ENCODE measurements around the gene SRSF6.
"Not testable (repeated sequence)": the region's sequence is repeated elsewhere in the genome, so short reads cannot be mapped to it uniquely, and the experiment has no call there.

SRSF6 gene

GRCh38 chr20:43477193-43477592 lies 19.5 kb downstream of the SRSF6 start:
- no peak for DNase-seq

DNA sequence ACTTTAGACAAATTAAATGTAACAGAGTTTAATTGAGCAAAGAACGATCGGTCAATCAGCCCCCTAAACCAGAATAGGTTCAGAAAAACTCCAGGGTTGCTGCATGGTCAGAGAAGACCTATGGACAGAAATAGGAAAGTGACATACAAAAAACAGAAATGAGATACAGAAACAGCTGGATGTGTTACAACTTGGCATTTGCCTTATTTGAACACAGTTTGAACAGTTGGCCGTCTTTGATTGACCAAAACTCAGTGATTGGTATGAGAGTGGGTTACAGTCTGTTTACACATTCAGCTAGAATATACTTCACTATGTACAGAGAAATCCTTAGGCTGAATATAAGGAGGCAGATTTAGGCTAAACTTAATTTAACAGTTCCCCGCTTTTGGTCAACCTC lies 19.9 kb downstream of the SRSF6 start:
- DNase-seq: no peak

DNA sequence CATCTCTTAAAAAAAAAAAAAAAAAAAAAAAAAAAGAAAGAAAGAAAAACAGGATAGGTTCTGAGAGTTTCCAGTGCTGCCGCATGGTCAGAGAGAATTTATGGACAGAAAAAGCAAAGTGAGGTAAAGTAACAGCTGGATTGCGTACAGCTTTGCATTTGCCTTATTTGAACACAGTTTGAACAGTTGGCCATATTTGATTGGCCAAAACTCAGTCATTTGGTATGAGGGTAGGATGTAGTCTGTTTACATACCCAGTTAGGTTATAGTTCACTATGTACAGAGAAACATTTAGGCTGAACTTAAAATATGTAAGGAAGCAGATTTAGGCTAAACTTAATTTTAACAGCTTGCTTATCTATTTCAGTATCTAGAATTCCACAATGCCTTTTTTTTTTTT lies 32.3 kb downstream of the SRSF6 start:
- no peak for DNase-seq

DNA sequence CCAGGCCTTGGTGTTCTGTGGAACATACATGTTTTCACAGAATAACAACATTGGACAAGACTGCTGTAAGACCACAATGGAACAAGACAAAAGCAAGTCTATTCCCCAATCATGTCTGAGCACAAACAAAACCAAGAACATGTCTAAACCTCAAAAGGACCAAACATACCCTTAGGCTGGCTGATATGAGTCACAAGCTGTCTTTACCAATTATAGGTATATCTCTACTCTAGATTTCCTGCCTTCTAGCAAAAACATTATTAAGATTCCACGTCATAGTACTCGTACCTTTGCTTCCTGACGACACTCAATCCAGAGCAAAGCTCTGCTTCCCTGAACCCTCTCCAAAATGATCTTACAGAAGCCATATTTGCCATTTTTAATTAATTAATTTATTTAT lies 34.4 kb downstream of the SRSF6 start:
- DNase-seq: no peak

GRCh38 chr20:43495388-43495787 lies 37.7 kb downstream of the SRSF6 start:
- DNase-seq: no peak

- not testable (repeated sequence) for DNase-seq
These were observed 44.3 kb downstream of the SRSF6 start for GRCh38 chr20:43502021-43502420.

GRCh38 chr20:43506238-43506637 lies 48.5 kb downstream of the SRSF6 start:
- no peak for DNase-seq

DNA sequence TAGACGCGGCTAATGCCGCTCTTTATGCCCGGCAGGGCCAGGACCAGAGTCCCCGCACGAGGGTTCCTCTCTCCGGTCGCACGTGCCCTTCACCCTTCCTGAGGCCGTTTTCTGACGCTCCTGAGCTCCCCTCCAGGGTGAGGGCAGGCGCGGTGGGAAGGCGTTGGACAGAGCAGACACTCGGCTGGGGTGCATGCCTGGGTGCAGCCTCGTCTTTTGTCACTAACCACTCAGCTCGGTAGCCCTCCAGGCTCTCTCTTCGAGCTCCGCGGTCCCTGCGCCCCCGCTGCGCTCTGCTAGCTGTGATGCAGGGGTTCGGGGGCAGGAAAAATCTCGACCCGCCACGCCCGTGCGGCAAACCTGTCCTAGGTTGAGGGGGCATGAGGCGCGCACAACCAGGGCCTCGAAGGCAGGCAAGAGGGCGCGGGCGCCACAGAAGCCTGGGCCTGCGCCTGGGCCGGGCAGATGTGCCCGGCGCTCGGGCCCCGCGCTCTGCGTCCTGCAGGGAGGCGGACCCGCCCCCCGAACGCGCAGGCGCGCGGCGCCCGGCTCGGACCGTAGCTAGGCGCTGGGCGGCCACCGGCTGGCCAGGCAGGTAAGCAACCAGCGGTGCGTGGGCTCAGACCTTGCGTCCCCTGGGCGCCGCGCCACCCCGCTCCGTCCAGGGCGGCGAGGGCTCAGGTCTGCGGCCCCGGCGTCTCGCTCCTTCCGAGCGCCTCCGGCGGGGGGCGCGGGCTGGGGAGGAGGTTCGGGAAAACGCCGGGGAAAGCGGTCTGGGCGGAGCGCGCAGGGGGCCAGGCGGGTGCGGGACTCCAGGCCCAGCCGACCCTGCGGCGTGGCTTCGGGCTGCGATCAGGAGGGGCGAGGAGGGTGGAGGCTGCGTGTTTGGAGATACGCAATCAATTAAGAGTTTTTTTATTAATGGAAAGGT lies 49.7 kb downstream of the SRSF6 start, which contains the start of gene L3MBTL1:
Gene L3MBTL1 (plus strand): TSS at position 548 of the 931 bp plus-strand sequence. CDS start 5,807 bp downstream, outside the sequence.
- DNase-seq: no peak

- no peak for DNase-seq
These were observed 50.4 kb downstream of the SRSF6 start for GRCh38 chr20:43508106-43508505.

DNA sequence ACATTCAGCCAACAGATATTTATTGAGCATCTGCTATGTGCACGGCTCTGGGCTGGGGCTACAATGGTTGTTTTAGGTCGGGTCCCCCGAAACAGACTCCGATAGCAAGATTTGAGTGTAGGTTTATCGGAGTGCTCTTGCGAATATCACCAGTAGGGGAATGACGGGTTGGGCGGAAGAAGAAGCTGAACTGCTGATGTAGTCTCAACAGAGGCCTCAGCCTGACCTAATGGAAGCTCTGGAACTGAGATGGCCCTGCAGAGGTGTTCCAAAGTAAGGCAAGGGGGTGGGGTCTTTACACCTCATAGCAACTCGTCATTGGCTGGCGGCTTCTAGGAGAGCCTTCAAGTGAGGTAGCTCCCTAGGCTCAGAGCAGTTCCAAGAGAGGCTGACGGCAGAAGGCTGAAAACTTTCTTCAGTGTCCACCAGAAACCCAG lies 50.9 kb downstream of the SRSF6 start:
- no peak for DNase-seq

DNA sequence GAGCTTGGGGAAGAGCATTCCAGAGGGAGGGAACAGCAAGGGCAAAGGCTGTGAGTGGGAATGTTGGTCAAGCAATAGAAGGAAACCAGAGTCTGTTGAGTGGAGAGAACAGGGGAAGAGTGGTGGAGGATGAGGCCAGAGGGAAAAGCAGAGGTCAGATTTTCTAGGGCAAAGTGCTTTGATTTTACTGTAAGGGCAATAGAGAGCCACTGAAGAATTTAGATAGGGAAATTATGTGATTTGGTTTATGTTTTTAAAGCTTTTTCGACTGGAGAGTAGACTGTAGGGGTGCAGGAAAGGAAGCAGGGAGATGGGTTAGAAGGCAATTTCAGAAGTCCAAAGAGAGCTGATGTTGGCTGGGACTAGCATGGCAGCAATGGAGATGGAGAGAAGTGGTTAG lies 54.2 kb downstream of the SRSF6 start:
- no peak for DNase-seq

GRCh38 chr20:43513372-43513930 lies 55.8 kb downstream of the SRSF6 start:
- no peak for DNase-seq
